Activated CD4-positive, alpha-beta T cell treated with anti-CD3 and anti-CD28 coated beads, Interleukin-2, amount 10 ng/mL, durations not matched to agents 7 days and 5 days (primary cell): ENCODE results near the gene C14orf93. TPM values are rescaled to one million over a fixed set of nuclear protein-coding genes. Genes with fewer than 3 reads are reported as not detected.

Experiments
- CTCF ChIA-PET: fragments of 350-600 bp; sonication (Branson Sonifier 250); formaldehyde crosslinking; loops from one replicate; lab custom pipeline; 2021; ENCODE audit warnings: antibody characterized with exemption; lab: Charles Lee
- POLR2A ChIA-PET: fragments of 350-600 bp; sonication (Branson Sonifier 250); formaldehyde crosslinking; loops from one replicate; lab custom pipeline; 2021; ENCODE audit warnings: antibody characterized with exemption; lab: Charles Lee
- DNase-seq: peaks from one replicate; pipeline ENCODE4 v3.0.0-alpha.2; 2020
- H3K27ac Mint-ChIP-seq: one replicate; pipeline ENCODE4 v1.8.0; 2021; ENCODE audit warnings: mild to moderate bottlenecking, moderate library complexity, mixed read lengths
- H3K27me3 Mint-ChIP-seq: one replicate; pipeline ENCODE4 v1.8.0; 2021; ENCODE audit warnings: mixed read lengths
- H3K36me3 Mint-ChIP-seq: one replicate; pipeline ENCODE4 v1.8.0; 2021; ENCODE audit warnings: low read depth, mixed read lengths
- H3K4me1 Mint-ChIP-seq: one replicate; pipeline ENCODE4 v1.8.0; 2021; ENCODE audit warnings: mixed read lengths
- H3K4me3 Mint-ChIP-seq: one replicate; pipeline ENCODE4 v1.8.0; 2021; ENCODE audit warnings: mild to moderate bottlenecking, moderate library complexity, mixed read lengths
- H3K9me3 Mint-ChIP-seq: one replicate; pipeline ENCODE4 v1.8.0; 2021; ENCODE audit warnings: mixed read lengths
- total RNA-seq, 2 experiments: library from RNA; stranded (reverse); gene quantifications; one replicate each; pipeline ENCODE4 v1.2.3, GENCODE V29; 2021

The C14orf93 gene
- total RNA-seq, 2 experiments from 2014 or later = 9.4 to 11.1 TPM

DNA sequence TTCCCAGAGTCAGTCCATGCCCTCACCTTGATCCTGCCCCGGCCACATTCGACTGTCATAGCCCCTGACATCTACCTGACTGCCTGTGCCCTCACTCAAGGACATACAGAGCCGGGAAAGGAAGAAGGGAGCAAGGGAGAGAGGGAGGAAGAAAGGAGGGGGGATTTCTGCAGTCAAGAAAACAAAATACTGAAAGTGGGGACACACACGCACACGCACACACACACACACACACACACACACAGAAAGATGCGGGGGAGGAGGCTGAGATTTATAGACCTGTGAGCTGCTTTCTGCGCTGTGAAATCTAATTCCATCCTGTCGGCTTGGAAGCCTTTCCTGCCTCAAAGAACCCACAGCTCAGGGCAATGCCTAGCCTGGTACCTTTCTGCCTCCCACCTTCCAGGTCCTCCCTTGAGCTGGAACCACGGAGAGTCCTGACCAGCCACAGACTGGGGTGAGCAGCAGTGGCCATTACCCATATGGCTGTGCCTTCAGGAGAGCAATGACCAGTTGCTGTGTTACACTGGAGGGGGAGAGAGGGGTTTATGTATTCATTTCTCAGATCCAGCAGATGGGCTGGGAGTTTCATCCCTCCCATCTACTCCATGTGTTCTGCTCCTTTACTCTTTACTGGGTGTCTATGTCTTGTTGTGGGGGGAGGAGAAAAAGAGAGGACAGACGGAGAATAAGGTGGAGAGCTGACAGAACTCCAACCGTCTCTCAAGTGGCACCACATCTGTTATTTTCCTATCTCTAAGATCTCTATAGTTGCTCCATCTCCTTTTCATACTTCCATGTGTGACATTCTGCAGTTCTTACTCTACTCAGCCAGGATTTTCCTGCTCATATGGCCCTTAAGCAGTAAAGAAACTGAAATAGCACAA, 12.9 kb downstream of the C14orf93 start:
- Mint-ChIP-seq H3K27ac (no peak overlapping the region), H3K27me3 (no peaks in the 10 kb centered on the region), H3K4me1 (no peaks in the 10 kb centered on the region), H3K4me3 (no peak overlapping the region), H3K9me3 (no peaks in the 10 kb centered on the region), H3K36me3 (peaks cover 3% of the 10 kb centered on the region)
- CTCF ChIA-PET = interaction anchor here (1.1 to 7.0 kb wide), 6 partner anchors 10 to 427 kb away, joined by 4 to 61 read pairs (median 16); partner anchors contain the start of gene CDH24
- DNase-seq = no peak
- POLR2A ChIA-PET = interaction anchor here (1.2 kb wide), 1 partner anchor 10 kb away, joined by 3 read pairs; no protein-coding TSS in a partner anchor

DNA sequence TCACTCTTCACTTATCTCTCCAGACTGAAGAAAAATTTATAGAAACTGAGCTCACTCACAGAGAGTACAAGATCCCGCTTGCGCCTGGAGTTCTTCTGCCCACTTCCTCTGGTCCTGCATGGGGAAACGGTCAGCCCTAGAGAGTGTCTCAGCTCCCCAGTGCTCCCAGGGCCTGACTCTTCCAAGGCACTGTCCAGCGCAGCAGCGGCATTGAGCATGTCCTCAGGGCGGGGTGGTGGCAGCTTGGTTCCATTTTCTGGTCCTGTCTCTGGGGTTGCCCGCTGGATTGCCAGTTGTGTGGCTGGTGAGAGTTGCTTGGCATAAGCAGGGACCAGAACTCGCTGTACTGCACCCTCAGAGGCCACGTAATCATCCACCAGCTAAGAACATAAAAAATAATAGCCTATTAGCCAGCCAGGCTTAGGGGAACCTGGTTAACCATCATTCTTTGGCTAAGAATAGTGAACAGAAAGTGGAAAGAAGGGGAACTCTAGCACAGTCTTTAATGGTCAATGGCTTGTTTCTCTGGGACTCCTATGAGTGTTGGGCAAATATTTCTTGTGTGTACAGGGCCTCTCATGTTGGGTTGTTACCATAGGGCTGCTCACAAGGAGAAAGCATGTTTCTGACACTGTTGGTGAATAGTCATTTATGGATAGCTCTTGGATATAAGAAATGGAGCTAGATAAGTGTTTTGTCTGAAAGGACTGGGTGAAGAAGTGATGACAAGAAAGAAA, 13.9 kb downstream of the C14orf93 start:
- H3K36me3 Mint-ChIP-seq = peaks cover 3% of the 10 kb centered on the region
- no peak overlapping the region for H3K4me3 Mint-ChIP-seq
- no peak overlapping the region for H3K27ac Mint-ChIP-seq
- ChIA-PET POLR2A (interaction anchor here (0.6 to 1.2 kb wide), 2 partner anchors 11 to 12 kb away, joined by 3 read pairs; no protein-coding TSS in a partner anchor), CTCF (interaction anchor here (1.1 to 7.0 kb wide), 14 partner anchors 10 to 426 kb away, joined by 3 to 61 read pairs (median 6); partner anchors contain the start of genes AJUBA, CDH24 and PSMB11)
- H3K9me3 Mint-ChIP-seq = no peaks in the 10 kb centered on the region
- DNase-seq = no peak
- H3K27me3 Mint-ChIP-seq = no peaks in the 10 kb centered on the region
- no peaks in the 10 kb centered on the region for H3K4me1 Mint-ChIP-seq

DNA sequence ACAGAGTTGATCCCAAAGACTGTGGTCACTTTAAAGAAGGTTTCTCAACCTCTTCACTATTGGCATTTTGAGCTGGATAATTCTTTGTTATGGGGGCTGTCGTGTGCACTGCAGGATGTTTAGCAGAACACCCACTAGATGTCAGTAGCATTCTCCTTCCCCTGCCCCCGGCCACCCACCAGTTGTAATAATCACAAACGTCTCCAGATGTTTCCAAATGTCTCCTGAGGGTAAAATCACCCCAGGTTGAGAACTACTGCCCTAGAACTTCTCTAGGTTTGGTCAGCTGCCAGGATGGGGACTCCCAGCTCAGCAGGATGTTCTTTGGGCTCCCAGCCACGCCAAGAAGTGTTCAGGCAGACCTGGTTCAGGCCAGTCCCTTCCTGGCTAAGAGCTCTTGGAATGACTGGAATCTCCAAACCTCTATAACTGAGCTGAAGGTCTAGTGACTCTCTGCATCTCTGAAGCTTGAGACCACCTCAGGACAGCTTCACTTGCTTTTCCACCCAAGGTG, 15.1 kb downstream of the C14orf93 start:
- Mint-ChIP-seq H3K36me3 (peaks cover 3% of the 10 kb centered on the region), H3K27me3 (no peaks in the 10 kb centered on the region), H3K27ac (no peak overlapping the region), H3K4me3 (no peak overlapping the region), H3K9me3 (no peaks in the 10 kb centered on the region), H3K4me1 (no peaks in the 10 kb centered on the region)
- ChIA-PET CTCF (interaction anchor here (0.7 to 7.0 kb wide), 20 partner anchors 9 to 125 kb away, joined by 3 to 61 read pairs (median 5); partner anchors contain the start of genes AJUBA, CDH24 and PSMB11), POLR2A (no interaction called here)
- peak; percentile 45 for DNase-seq

DNA sequence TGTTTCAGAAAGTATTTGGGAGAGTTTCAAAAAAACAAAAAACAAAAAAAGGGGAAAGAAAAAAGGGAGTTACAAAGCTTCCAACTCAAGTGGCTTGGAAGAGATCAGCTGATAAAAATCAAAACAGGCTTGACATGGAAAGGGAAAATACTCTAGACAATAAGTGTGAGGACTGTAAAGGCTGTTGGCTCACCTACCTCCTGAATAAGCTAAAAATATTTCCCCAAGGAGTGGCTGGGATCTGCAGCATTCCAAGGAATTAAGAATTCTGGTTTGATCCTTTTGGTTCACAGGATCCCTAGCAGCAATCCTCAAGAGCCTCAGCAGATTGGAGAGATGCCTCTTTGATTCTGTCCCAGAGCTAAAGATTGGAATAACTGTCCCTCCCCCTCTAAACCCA, 16.4 kb downstream of the C14orf93 start:
- Mint-ChIP-seq H3K27me3 (no peaks in the 10 kb centered on the region), H3K27ac (no peak overlapping the region), H3K4me1 (no peaks in the 10 kb centered on the region), H3K36me3 (peaks cover 3% of the 10 kb centered on the region), H3K4me3 (no peak overlapping the region), H3K9me3 (no peaks in the 10 kb centered on the region)
- ChIA-PET CTCF (interaction anchor here (1.4 to 7.0 kb wide), 7 partner anchors 11 to 423 kb away, joined by 5 to 61 read pairs (median 10); partner anchors contain the start of genes AJUBA and CDH24), POLR2A (no interaction called here)
- no peak for DNase-seq

DNA sequence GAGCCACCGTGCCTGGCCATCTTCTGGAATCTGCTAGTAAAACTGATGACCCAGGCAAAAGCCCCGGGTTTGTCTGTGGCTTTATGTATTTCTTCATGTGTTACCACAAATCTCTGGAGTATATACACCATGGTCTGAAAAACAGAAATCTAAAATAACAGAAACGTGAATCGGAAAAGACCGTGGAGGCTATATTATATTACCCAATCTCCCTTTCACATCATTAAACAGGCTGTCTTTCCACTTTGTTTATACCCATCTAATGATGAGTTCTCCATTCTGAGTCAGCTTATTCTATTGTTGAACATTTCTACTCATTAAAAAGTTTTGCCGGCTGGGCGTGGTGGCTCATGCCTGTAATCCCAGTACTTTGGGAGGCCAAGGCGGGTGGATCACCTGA, 18.1 kb downstream of the C14orf93 start:
- Mint-ChIP-seq H3K4me1 (no peaks in the 10 kb centered on the region), H3K27ac (no peak overlapping the region), H3K9me3 (no peaks in the 10 kb centered on the region), H3K36me3 (peaks cover 3% of the 10 kb centered on the region), H3K4me3 (no peak overlapping the region), H3K27me3 (no peaks in the 10 kb centered on the region)
- ChIA-PET CTCF (interaction anchor here (0.6 to 7.0 kb wide), 8 partner anchors 9 to 77 kb away, joined by 3 to 61 read pairs (median 6); partner anchors contain the start of genes AJUBA and CDH24), POLR2A (no interaction called here)
- no peak for DNase-seq

DNA sequence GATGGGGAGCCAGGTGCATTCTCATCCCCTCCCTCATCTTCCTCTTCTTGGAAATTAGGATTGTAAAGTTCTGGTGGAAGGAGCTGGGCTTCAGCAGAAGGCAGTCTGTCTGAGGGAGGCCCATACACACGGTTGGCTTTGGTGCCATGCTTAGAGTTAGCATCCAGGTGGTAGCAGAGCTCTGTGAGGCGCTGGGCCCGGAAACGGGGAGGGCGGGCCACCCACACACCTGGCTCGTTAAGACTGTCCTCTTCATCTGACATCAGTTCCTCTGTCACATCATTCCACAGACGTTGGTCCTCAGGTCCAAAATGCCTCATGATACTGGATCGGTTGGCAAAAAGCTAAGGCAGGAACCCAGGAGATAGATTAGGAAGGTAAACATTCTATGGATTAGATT, 22.7 kb downstream of the C14orf93 start:
- ChIA-PET POLR2A (no interaction called here), CTCF (interaction anchor here (1.0 to 3.9 kb wide), 26 partner anchors 8 to 431 kb away, joined by 3 to 64 read pairs (median 8); partner anchors contain the start of genes ACIN1, C14orf119, CDH24 and PSMB11)
- Mint-ChIP-seq H3K27me3 (no peaks in the 10 kb centered on the region), H3K9me3 (no peaks in the 10 kb centered on the region), H3K36me3 (no peaks in the 10 kb centered on the region), H3K4me3 (no peak overlapping the region), H3K27ac (no peak overlapping the region), H3K4me1 (no peaks in the 10 kb centered on the region)
- no peak for DNase-seq

DNA sequence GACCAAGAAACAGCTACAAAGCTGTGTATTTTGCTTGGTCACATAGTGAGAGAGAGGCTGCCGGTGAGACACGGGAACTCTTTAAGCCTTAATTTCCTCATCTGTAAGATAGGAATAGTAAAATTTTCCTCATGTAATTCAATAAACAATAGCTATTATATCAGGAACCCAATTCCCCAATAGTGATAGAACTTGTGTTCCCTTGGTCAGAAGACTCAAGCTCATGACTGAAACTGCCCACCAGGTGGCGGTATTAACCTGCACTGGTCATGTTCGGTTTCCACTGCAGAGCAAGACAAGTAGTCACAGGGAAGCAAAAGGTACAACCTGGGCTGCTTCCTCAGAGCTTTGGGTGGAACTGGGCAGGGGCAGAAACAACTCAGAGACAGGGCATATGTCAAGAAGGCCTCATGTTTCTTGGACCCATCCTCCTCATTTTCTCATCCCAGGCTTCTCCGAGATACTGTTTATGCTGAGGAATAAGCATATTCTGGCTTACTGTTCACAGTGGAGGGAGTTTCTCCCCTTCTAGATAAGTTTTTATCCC, 23.4 kb downstream of the C14orf93 start:
- Mint-ChIP-seq H3K9me3 (no peaks in the 10 kb centered on the region), H3K4me3 (no peak overlapping the region)

DNA sequence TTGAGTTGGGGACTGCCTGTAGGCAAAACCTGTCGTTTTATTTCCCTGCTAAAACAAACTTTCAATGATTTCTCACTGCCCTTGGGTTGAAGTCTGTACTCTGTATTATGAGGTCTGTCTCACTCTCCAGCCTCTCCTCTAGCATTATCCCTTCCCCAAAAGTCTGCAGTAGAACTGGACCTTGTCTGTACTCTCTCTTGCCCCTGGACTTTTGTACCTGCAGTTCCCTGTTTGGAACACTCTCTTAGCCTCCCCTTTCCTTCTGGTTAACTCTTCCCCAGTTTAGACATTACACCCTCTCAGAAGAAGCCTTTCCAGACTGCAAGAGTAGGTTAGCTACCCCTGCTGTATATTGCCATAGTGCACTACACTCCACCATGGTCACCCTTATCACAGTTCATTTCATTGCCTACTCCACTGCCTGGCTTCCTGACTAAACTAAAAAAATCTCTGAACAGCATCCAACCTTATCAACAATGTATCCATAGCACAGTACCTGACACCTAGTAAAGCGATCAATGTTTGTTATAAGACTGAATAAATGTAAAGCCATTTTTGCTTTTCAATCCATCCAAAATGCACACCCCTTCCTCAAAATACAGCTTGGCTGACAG, 23.9 kb downstream of the C14orf93 start:
- Mint-ChIP-seq H3K27me3 (peaks cover under 1% of the 10 kb centered on the region), H3K9me3 (no peaks in the 10 kb centered on the region), H3K4me1 (peaks cover under 1% of the 10 kb centered on the region), H3K27ac (no peak overlapping the region), H3K36me3 (no peaks in the 10 kb centered on the region), H3K4me3 (no peak overlapping the region)
- ChIA-PET POLR2A (interaction anchor here (0.9 to 1.2 kb wide), 3 partner anchors 56 to 83 kb away, joined by 3 to 6 read pairs (median 3); partner anchors contain the start of gene CDH24), CTCF (interaction anchor here (0.6 to 3.9 kb wide), 50 partner anchors 9 to 429 kb away, joined by 3 to 64 read pairs (median 5); partner anchors contain the start of genes ABHD4, ACIN1, C14orf119 and CDH24)
- DNase-seq = no peak

More for the DNA sequence above, 23.4 kb downstream of the C14orf93 start:
- POLR2A ChIA-PET = interaction anchor here (0.9 to 1.2 kb wide), 3 partner anchors 56 to 82 kb away, joined by 3 to 6 read pairs (median 3); partner anchors contain the start of gene CDH24
- H3K36me3 Mint-ChIP-seq = no peaks in the 10 kb centered on the region
- H3K4me1 Mint-ChIP-seq = no peaks in the 10 kb centered on the region
- CTCF ChIA-PET = interaction anchor here (0.6 to 3.9 kb wide), 50 partner anchors 9 to 430 kb away, joined by 3 to 64 read pairs (median 5); partner anchors contain the start of genes ABHD4, ACIN1, C14orf119 and CDH24
- DNase-seq = peak; percentile 94
- H3K27ac Mint-ChIP-seq = no peak overlapping the region
- H3K27me3 Mint-ChIP-seq = no peaks in the 10 kb centered on the region

DNA sequence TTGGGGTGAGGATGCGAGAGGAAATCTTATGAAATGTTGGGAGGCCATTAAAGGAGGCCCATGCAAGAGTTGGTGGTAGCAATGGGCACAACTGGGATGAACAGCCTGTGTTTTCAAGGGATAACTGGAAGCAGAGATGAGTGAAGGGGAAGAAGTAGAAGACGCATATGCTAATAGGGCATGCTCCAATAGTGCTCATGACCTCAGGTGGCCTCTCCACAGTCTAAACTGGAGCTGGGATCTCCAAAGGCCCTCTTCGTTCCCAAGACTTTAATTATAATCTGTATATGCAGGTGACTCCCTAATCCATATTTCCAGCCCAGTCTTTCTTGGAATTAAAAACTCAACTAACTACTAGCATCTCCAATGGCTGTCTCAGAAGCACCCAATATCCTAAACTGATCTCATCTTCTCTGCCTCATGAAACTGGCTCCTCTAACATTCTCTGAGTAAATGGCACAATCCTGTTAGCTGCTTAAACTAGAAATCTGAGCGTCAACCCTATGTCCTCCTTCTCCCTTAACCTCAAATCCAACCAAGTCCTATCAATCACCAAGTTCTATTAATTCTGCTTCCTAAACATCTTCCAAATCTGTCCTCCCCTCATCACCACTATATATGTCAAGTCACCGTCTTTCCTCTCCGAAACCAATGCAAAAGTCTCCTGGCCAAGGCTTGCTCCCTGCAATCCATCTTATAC, 24.8 kb downstream of the C14orf93 start:
- peaks cover 2% of the 10 kb centered on the region for H3K4me1 Mint-ChIP-seq
- peaks cover 7% of the 10 kb centered on the region for H3K27me3 Mint-ChIP-seq
- H3K9me3 Mint-ChIP-seq = no peaks in the 10 kb centered on the region
- CTCF ChIA-PET = interaction anchor here (0.6 to 3.9 kb wide), 11 partner anchors 11 to 415 kb away, joined by 3 to 64 read pairs (median 9); partner anchors contain the start of gene CDH24
- no peak overlapping the region for H3K27ac Mint-ChIP-seq
- H3K36me3 Mint-ChIP-seq = no peaks in the 10 kb centered on the region
- no peak for DNase-seq
- POLR2A ChIA-PET = no interaction called here
- H3K4me3 Mint-ChIP-seq = no peak overlapping the region

DNA sequence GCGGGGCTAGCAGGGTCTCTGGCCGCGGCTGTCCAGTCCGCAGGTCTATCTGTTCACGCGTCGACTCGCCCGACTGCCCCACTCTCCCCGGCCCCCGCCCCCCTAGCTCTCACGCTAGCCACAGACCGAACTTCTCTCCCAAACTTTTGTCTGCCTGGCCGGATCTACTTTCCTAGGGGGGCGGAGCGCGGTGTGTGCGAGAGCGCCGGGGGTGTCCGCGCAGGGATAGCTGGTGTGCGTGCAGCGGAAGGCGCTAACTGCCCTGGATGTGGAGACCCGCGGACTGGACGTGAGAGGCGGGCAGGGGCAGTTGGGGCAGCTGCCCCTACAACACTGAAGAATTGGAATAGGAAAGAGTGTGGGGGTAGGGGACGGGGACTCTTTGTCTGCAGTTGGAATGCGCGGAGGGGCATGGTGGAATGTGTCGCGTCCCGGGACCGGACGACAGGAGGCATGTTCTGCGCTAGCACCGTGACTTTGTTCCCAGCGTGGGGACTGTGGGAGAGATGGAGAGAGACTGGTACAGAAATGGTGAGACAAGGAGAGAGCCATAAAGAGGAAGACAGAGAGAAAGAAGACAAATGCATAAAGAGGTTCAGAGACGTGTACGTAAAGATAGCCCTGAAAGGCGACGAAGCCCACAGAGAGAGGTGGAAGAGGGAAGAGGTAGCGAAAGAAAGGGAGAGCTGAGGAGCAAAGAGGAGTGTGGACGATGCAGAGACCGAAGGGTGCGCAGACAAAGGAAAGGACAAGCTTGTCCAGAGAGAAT, 27.3 kb downstream of the C14orf93 start, which contains the start of gene AJUBA:
AJUBA (minus strand) TSS at position 75 of the 769 bp plus-strand sequence. CDS start 285 bp downstream, outside the sequence.
- CTCF ChIA-PET = interaction anchor here (0.6 to 3.4 kb wide), 18 partner anchors 10 to 1536 kb away, joined by 3 to 16 read pairs (median 6); partner anchors contain the start of gene PRMT5
- POLR2A ChIA-PET = no interaction called here
- peaks cover 7% of the 10 kb centered on the region for H3K4me1 Mint-ChIP-seq
- H3K27ac Mint-ChIP-seq = no peak within 1 kb of the TSS
- H3K4me3 Mint-ChIP-seq = peak within 1 kb of the TSS; percentile 60
- no peaks in the 10 kb centered on the region for H3K36me3 Mint-ChIP-seq
- peaks cover 22% of the 10 kb centered on the region for H3K27me3 Mint-ChIP-seq
- no peaks in the 10 kb centered on the region for H3K9me3 Mint-ChIP-seq
- peak; percentile 80 for DNase-seq
